Measurements from ENCODE around the gene LTBP3. TPM values are rescaled to one million over a fixed set of nuclear protein-coding genes. Genes with fewer than 3 reads are reported as not detected.

Gene LTBP3
- total and polyA plus RNA-seq, 2 donors (not counting 1 experiment from before 2014, with no cell fraction given): 37.3 to 40.4 TPM

GRCh38 chr11:65545853-65546216, 12.3 kb downstream of the LTBP3 start:
- DNase-seq (ENCODE audit: low read depth in 2 of 2): no peak
- Histone ChIP-seq H3K79me2 (ENCODE audit: control insufficient read depth, insufficient read depth, low read length) (no peaks in the 10 kb centered on the region), H3K9ac (ENCODE audit: insufficient read depth, low read length) (no peak overlapping the region), H3K9me3 (ENCODE audit: control insufficient read depth, insufficient read depth, low read depth, low read length) (no peaks in the 10 kb centered on the region), H3K4me2 (ENCODE audit: extremely low read depth, insufficient read depth, low read length) (no peak overlapping the region), H3K27ac (ENCODE audit: insufficient read depth, low read length) (no peak overlapping the region), H3K4me1 (ENCODE audit: control insufficient read depth, extremely low read depth, insufficient read depth, low read length) (peaks cover 6% of the 10 kb centered on the region), H3K36me3 (ENCODE audit: control insufficient read depth, insufficient read depth, low read length) (peaks cover 20% of the 10 kb centered on the region), H3K4me3 (replicated peaks in 1 of 4; ENCODE audit: control extremely low read depth in 1 of 4, insufficient read depth in 1 of 4, low read depth in 3 of 4, low read length in 4 of 4) (no peak overlapping the region), H3K27me3 (ENCODE audit: control insufficient read depth, insufficient read depth, low read length) (no peaks in the 10 kb centered on the region), H2AFZ (ENCODE audit: low read length) (no peak overlapping the region), H4K20me1 (ENCODE audit: control insufficient read depth, extremely low read depth, insufficient read depth, low read length) (no peaks in the 10 kb centered on the region)
- no peak for TF ChIP-seq CTCF (conservative IDR thresholded peaks at IDR 0.05 in 1 of 2, IDR thresholded peaks at IDR 0.05 in 1 of 2; ENCODE audit: low read depth in 1 of 2, low read length in 2 of 2)
- TF ChIP-seq EZH2 (IDR thresholded peaks at IDR 0.05; ENCODE audit: low read length, missing control alignments): no peak

- no peaks in the 10 kb centered on the region for H3K79me2 ChIP-seq (ENCODE audit: control insufficient read depth, insufficient read depth, low read length)
- no peaks in the 10 kb centered on the region for H3K9me3 ChIP-seq (ENCODE audit: control insufficient read depth, insufficient read depth, low read depth, low read length)
- no peaks in the 10 kb centered on the region for H3K27me3 ChIP-seq (ENCODE audit: control insufficient read depth, insufficient read depth, low read length)
- no peak overlapping the region for H3K27ac ChIP-seq (ENCODE audit: insufficient read depth, low read length)
- H3K36me3 ChIP-seq (ENCODE audit: control insufficient read depth, insufficient read depth, low read length): peaks cover 33% of the 10 kb centered on the region
- no peak for TF ChIP-seq CTCF (conservative IDR thresholded peaks at IDR 0.05 in 1 of 2, IDR thresholded peaks at IDR 0.05 in 1 of 2; ENCODE audit: low read depth in 1 of 2, low read length in 2 of 2)
- no peak for TF ChIP-seq EZH2 (IDR thresholded peaks at IDR 0.05; ENCODE audit: low read length, missing control alignments)
- DNase-seq (ENCODE audit: low read depth in 2 of 2): no peak
- H3K4me3 ChIP-seq (replicated peaks in 1 of 4; ENCODE audit: control extremely low read depth in 1 of 4, insufficient read depth in 1 of 4, low read depth in 3 of 4, low read length in 4 of 4): no peak overlapping the region
- H3K4me2 ChIP-seq (ENCODE audit: extremely low read depth, insufficient read depth, low read length): no peak overlapping the region
- H3K9ac ChIP-seq (ENCODE audit: insufficient read depth, low read length): no peak overlapping the region
- no peak overlapping the region for H2AFZ ChIP-seq (ENCODE audit: low read length)
- no peaks in the 10 kb centered on the region for H4K20me1 ChIP-seq (ENCODE audit: control insufficient read depth, extremely low read depth, insufficient read depth, low read length)
- H3K4me1 ChIP-seq (ENCODE audit: control insufficient read depth, extremely low read depth, insufficient read depth, low read length): peaks cover 8% of the 10 kb centered on the region
Observed at GRCh38 chr11:65542738-65543390, 15.3 kb downstream of the LTBP3 start.

- peak overlapping the region; percentile 8 to 54 (median 29) for H3K4me3 ChIP-seq (replicated peaks in 1 of 4; ENCODE audit: control extremely low read depth in 1 of 4, insufficient read depth in 1 of 4, low read depth in 3 of 4, low read length in 4 of 4)
- DNase-seq (ENCODE audit: low read depth in 2 of 2): no peak
- peak overlapping the region; percentile 30 for H3K27ac ChIP-seq (ENCODE audit: insufficient read depth, low read length)
- no peaks in the 10 kb centered on the region for H3K79me2 ChIP-seq (ENCODE audit: control insufficient read depth, insufficient read depth, low read length)
- no peak overlapping the region for H3K9ac ChIP-seq (ENCODE audit: insufficient read depth, low read length)
- H2AFZ ChIP-seq (ENCODE audit: low read length): no peak overlapping the region
- TF ChIP-seq CTCF (conservative IDR thresholded peaks at IDR 0.05 in 1 of 2, IDR thresholded peaks at IDR 0.05 in 1 of 2; ENCODE audit: low read depth in 1 of 2, low read length in 2 of 2): no peak
- TF ChIP-seq EZH2 (IDR thresholded peaks at IDR 0.05; ENCODE audit: low read length, missing control alignments): no peak
- H3K4me1 ChIP-seq (ENCODE audit: control insufficient read depth, extremely low read depth, insufficient read depth, low read length): peaks cover 8% of the 10 kb centered on the region
- no peaks in the 10 kb centered on the region for H3K9me3 ChIP-seq (ENCODE audit: control insufficient read depth, insufficient read depth, low read depth, low read length)
- no peaks in the 10 kb centered on the region for H3K27me3 ChIP-seq (ENCODE audit: control insufficient read depth, insufficient read depth, low read length)
- peaks cover 33% of the 10 kb centered on the region for H3K36me3 ChIP-seq (ENCODE audit: control insufficient read depth, insufficient read depth, low read length)
- H3K4me2 ChIP-seq (ENCODE audit: extremely low read depth, insufficient read depth, low read length): peak overlapping the region; percentile 65
- H4K20me1 ChIP-seq (ENCODE audit: control insufficient read depth, extremely low read depth, insufficient read depth, low read length): no peaks in the 10 kb centered on the region
Observed at GRCh38 chr11:65541093-65541982, 16.8 kb downstream of the LTBP3 start.
